Activated T-helper 1 cell treated with anti-CD3 and anti-CD28 coated beads, Interleukin-12 subunit alpha, Interleukin-12 subunit beta, Interleukin-2, Interleukin-4 antibody, amounts not matched to agents 30 ng/mL and 10 ng/mL and 1 ng/mL, durations not matched to agents 14 hours and 24 hours and 36 hours (primary cell): Measurements from ENCODE around the gene TSPAN32. TPM values are rescaled to one million over a fixed set of nuclear protein-coding genes. Genes with fewer than 3 reads are reported as not detected.

Experiments
- DNase-seq: peaks from one replicate; pipeline ENCODE4 v3.0.0; 2021; ENCODE audit warnings: low spot score
- H3K27ac Mint-ChIP-seq: one replicate; pipeline ENCODE4 v1.8.0; 2021; ENCODE audit warnings: mild to moderate bottlenecking, mixed read lengths
- H3K27me3 Mint-ChIP-seq: one replicate; pipeline ENCODE4 v1.8.0; 2022; ENCODE audit warnings: mild to moderate bottlenecking, moderate library complexity, mixed read lengths; ENCODE audit not compliant: insufficient read depth
- H3K36me3 Mint-ChIP-seq: one replicate; pipeline ENCODE4 v1.8.0; 2021; ENCODE audit warnings: low read depth, mixed read lengths
- H3K4me1 Mint-ChIP-seq: one replicate; pipeline ENCODE4 v1.8.0; 2021; ENCODE audit warnings: low read depth, mixed read lengths
- H3K4me3 Mint-ChIP-seq: one replicate; pipeline ENCODE4 v1.8.0; 2021; ENCODE audit warnings: mild to moderate bottlenecking, moderate library complexity, mixed read lengths
- H3K9me3 Mint-ChIP-seq: one replicate; pipeline ENCODE4 v1.8.0; 2021; ENCODE audit warnings: mixed read lengths
- intact Hi-C: fragments of 100-400 bp; cut with micrococcal nuclease; formaldehyde crosslinking; loops from one replicate; pipeline ENCODE4 v1.15.1; 2024
- total RNA-seq: library from RNA; stranded (reverse); gene quantifications from 2 replicates; pipeline ENCODE4 v1.2.3, GENCODE V29; 2022

The TSPAN32 gene
- total RNA-seq, 1 donor from 2014 or later: 2.1 TPM

- Mint-ChIP-seq H3K27ac (peak within 1 kb of the TSS; percentile 70), H3K4me3 (peak within 1 kb of the TSS; percentile 30), H3K9me3 (no peaks in the 10 kb centered on the region), H3K27me3 (peaks cover 32% of the 10 kb centered on the region), H3K36me3 (no peaks in the 10 kb centered on the region), H3K4me1 (peaks cover 12% of the 10 kb centered on the region)
- intact Hi-C loops: no loop called here
- no peak for DNase-seq
Observed at GRCh38 chr11:2270322-2271076, 31.3 kb upstream of the TSPAN32 start, which contains the start of gene ASCL2. Gene ASCL2 (minus strand): TSS chr11:2270588. CDS start chr11:2270332, 256 bp downstream.

GRCh38 chr11:2271077-2271326, 30.8 kb upstream of the TSPAN32 start:
- DNase-seq: no peak
- no peak overlapping the region for H3K27ac Mint-ChIP-seq
- no peaks in the 10 kb centered on the region for H3K36me3 Mint-ChIP-seq
- H3K4me1 Mint-ChIP-seq: peaks cover 7% of the 10 kb centered on the region
- H3K27me3 Mint-ChIP-seq: peaks cover 32% of the 10 kb centered on the region
- intact Hi-C loops: no loop called here
- H3K4me3 Mint-ChIP-seq: no peak overlapping the region
- H3K9me3 Mint-ChIP-seq: no peaks in the 10 kb centered on the region

- Mint-ChIP-seq H3K9me3 (no peaks in the 10 kb centered on the region), H3K4me3 (no peak overlapping the region), H3K36me3 (no peaks in the 10 kb centered on the region), H3K4me1 (peaks cover 1% of the 10 kb centered on the region), H3K27ac (peak overlapping the region; percentile 44), H3K27me3 (peaks cover 32% of the 10 kb centered on the region)
- DNase-seq: no peak
- intact Hi-C loops: no loop called here
Observed at GRCh38 chr11:2271327-2272227, 30.2 kb upstream of the TSPAN32 start.

GRCh38 chr11:2272228-2272945, 29.4 kb upstream of the TSPAN32 start:
- Mint-ChIP-seq H3K27me3 (peaks cover 32% of the 10 kb centered on the region), H3K36me3 (no peaks in the 10 kb centered on the region), H3K4me3 (no peak overlapping the region), H3K9me3 (no peaks in the 10 kb centered on the region), H3K4me1 (no peaks in the 10 kb centered on the region), H3K27ac (no peak overlapping the region)
- intact Hi-C loops: no loop called here
- DNase-seq: no peak

GRCh38 chr11:2272946-2273280, 28.9 kb upstream of the TSPAN32 start:
- no peaks in the 10 kb centered on the region for H3K36me3 Mint-ChIP-seq
- DNase-seq: no peak
- no peaks in the 10 kb centered on the region for H3K9me3 Mint-ChIP-seq
- no peak overlapping the region for H3K4me3 Mint-ChIP-seq
- intact Hi-C loops: no loop called here
- no peaks in the 10 kb centered on the region for H3K4me1 Mint-ChIP-seq
- no peak overlapping the region for H3K27ac Mint-ChIP-seq
- H3K27me3 Mint-ChIP-seq: peaks cover 35% of the 10 kb centered on the region

GRCh38 chr11:2273311-2273710, 28.5 kb upstream of the TSPAN32 start:
- Mint-ChIP-seq H3K27me3 (peaks cover 36% of the 10 kb centered on the region), H3K4me1 (no peaks in the 10 kb centered on the region), H3K36me3 (no peaks in the 10 kb centered on the region), H3K4me3 (no peak overlapping the region), H3K27ac (no peak overlapping the region), H3K9me3 (no peaks in the 10 kb centered on the region)
- no peak for DNase-seq
- intact Hi-C loops: no loop called here

- H3K9me3 Mint-ChIP-seq: peaks cover under 1% of the 10 kb centered on the region
- H3K27me3 Mint-ChIP-seq: peaks cover 32% of the 10 kb centered on the region
- no peaks in the 10 kb centered on the region for H3K36me3 Mint-ChIP-seq
- intact Hi-C loops: no loop called here
- no peaks in the 10 kb centered on the region for H3K4me1 Mint-ChIP-seq
- H3K27ac Mint-ChIP-seq: no peak overlapping the region
- no peak for DNase-seq
- no peak overlapping the region for H3K4me3 Mint-ChIP-seq
Observed at GRCh38 chr11:2273771-2274170, 28.0 kb upstream of the TSPAN32 start.

- intact Hi-C loops: no loop called here
- DNase-seq: no peak
- no peak overlapping the region for H3K27ac Mint-ChIP-seq
- no peak overlapping the region for H3K4me3 Mint-ChIP-seq
- H3K9me3 Mint-ChIP-seq: peaks cover 14% of the 10 kb centered on the region
- H3K36me3 Mint-ChIP-seq: no peaks in the 10 kb centered on the region
- H3K27me3 Mint-ChIP-seq: peaks cover 34% of the 10 kb centered on the region
- H3K4me1 Mint-ChIP-seq: no peaks in the 10 kb centered on the region
Observed at GRCh38 chr11:2275334-2276279, 26.2 kb upstream of the TSPAN32 start.

- peaks cover 32% of the 10 kb centered on the region for H3K27me3 Mint-ChIP-seq
- no peak overlapping the region for H3K4me3 Mint-ChIP-seq
- H3K9me3 Mint-ChIP-seq: peaks cover 14% of the 10 kb centered on the region
- no peaks in the 10 kb centered on the region for H3K36me3 Mint-ChIP-seq
- no peaks in the 10 kb centered on the region for H3K4me1 Mint-ChIP-seq
- DNase-seq: no peak
- intact Hi-C loops: no loop called here
- H3K27ac Mint-ChIP-seq: no peak overlapping the region
Observed at GRCh38 chr11:2276280-2277007, 25.4 kb upstream of the TSPAN32 start.

- DNase-seq: no peak
- H3K4me1 Mint-ChIP-seq: no peaks in the 10 kb centered on the region
- intact Hi-C loops: no loop called here
- peaks cover 27% of the 10 kb centered on the region for H3K27me3 Mint-ChIP-seq
- H3K36me3 Mint-ChIP-seq: no peaks in the 10 kb centered on the region
- H3K4me3 Mint-ChIP-seq: no peak overlapping the region
- peaks cover 14% of the 10 kb centered on the region for H3K9me3 Mint-ChIP-seq
- no peak overlapping the region for H3K27ac Mint-ChIP-seq
Observed at GRCh38 chr11:2277008-2277346, 24.8 kb upstream of the TSPAN32 start.

- intact Hi-C loops: no loop called here
- no peak overlapping the region for H3K27ac Mint-ChIP-seq
- H3K4me1 Mint-ChIP-seq: no peaks in the 10 kb centered on the region
Observed at GRCh38 chr11:2277933-2278523, 23.8 kb upstream of the TSPAN32 start.

More at GRCh38 chr11:2277933-2278523, 23.8 kb upstream of the TSPAN32 start:
- H3K4me3 Mint-ChIP-seq: no peak overlapping the region
- H3K9me3 Mint-ChIP-seq: peaks cover 14% of the 10 kb centered on the region
- H3K27me3 Mint-ChIP-seq: peaks cover 23% of the 10 kb centered on the region
- no peak for DNase-seq
- no peaks in the 10 kb centered on the region for H3K36me3 Mint-ChIP-seq
